ENCODE data around the gene BACE2. TPM values are rescaled to one million over a fixed set of nuclear protein-coding genes. Genes with fewer than 3 reads are reported as not detected.
"Not testable (repeated sequence)": the region's sequence is repeated elsewhere in the genome, so short reads cannot be mapped to it uniquely, and the experiment has no call there.

Gene BACE2
- total RNA-seq, 1 donor, result 3.0 TPM

DNA sequence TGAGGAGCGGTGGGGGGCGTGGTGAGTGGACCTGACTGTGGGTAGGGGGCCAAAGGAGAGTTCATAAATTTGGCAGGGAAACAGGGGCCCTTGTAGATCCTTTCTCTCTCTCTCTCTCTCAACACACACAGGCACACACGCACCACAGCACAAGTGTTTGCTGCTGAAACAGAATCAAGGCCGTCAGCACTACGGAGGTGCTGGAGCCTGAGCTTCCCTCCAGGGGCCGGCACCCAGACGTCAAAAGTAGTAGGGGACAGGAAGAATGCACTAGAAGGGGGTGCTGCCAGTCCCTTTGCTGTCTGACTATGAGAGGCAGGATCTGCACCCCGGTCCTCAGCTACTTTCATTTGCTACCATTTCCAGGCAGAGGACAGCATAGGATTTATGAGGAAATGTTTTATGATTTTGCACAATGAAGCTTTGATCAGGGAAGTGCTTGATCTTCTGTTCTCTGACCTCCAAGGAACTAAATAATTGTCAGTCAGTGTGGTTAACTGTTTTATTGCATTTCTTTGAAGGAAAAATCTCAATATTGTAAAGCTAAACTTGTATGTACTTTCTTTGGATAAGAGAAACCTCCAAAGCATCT lies 74.4 kb downstream of the BACE2 start:
- H3K4me3 ChIP-seq (ENCODE audit: low read depth, low read length), result no peak overlapping the region

DNA sequence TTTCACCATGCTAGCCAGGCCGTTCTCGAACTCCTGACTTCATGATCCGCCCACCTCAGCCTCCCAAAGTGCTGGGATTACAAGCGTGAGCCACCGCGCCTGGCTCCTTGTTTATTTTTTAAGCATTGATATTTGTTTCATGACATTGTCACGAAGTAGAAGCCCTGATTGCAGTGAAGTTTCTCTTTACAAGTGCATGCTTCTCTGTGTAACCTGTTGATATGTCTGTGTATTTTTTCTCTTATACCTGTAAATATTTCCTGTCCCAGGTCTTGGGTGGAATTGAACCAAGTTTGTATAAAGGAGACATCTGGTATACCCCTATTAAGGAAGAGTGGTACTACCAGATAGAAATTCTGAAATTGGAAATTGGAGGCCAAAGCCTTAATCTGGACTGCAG lies 75.1 kb downstream of the BACE2 start:
- TF ChIP-seq, protein P1, sequence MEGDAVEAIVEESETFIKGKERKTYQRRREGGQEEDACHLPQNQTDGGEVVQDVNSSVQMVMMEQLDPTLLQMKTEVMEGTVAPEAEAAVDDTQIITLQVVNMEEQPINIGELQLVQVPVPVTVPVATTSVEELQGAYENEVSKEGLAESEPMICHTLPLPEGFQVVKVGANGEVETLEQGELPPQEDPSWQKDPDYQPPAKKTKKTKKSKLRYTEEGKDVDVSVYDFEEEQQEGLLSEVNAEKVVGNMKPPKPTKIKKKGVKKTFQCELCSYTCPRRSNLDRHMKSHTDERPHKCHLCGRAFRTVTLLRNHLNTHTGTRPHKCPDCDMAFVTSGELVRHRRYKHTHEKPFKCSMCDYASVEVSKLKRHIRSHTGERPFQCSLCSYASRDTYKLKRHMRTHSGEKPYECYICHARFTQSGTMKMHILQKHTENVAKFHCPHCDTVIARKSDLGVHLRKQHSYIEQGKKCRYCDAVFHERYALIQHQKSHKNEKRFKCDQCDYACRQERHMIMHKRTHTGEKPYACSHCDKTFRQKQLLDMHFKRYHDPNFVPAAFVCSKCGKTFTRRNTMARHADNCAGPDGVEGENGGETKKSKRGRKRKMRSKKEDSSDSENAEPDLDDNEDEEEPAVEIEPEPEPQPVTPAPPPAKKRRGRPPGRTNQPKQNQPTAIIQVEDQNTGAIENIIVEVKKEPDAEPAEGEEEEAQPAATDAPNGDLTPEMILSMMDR (IDR thresholded peaks at IDR 0.05; ENCODE audit: insufficient read depth, low read depth, low read length), result no peak
- no peak overlapping the region for H3K4me3 ChIP-seq (ENCODE audit: low read depth, low read length)
- DNase-seq (ENCODE audit: low read depth), result no peak

More for the DNA sequence above, 74.4 kb downstream of the BACE2 start:
- DNase-seq (ENCODE audit: low read depth), result no peak
- TF ChIP-seq, protein P1 (IDR thresholded peaks at IDR 0.05; ENCODE audit: insufficient read depth, low read depth, low read length), result no peak

DNA sequence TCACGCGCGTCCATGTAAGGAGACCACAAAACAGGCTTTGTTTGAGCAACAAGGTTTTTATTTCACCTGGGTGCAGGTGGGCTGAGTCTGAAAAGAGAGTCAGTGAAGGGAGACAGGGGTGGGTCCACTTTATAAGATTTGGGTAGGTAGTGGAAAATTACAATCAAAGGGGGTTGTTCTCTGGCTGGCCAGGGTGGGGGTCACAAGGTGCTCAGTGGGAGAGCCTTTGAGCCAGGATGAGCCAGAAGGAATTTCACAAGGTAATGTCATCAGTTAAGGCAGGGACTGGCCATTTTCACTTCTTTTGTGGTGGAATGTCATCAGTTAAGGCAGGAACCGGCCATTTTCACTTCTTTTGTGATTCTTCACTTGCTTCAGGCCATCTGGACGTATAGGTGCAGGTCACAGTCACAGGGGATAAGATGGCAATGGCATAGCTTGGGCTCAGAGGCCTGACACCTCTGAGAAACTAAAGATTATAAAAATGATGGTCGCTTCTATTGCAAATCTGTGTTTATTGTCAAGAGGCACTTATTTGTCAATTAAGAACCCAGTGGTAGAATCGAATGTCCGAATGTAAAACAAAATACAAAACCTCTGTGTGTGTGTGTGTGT lies 76.4 kb downstream of the BACE2 start:
- not testable (repeated sequence) for DNase-seq (ENCODE audit: low read depth); H3K4me3 ChIP-seq (ENCODE audit: low read depth, low read length)

DNA sequence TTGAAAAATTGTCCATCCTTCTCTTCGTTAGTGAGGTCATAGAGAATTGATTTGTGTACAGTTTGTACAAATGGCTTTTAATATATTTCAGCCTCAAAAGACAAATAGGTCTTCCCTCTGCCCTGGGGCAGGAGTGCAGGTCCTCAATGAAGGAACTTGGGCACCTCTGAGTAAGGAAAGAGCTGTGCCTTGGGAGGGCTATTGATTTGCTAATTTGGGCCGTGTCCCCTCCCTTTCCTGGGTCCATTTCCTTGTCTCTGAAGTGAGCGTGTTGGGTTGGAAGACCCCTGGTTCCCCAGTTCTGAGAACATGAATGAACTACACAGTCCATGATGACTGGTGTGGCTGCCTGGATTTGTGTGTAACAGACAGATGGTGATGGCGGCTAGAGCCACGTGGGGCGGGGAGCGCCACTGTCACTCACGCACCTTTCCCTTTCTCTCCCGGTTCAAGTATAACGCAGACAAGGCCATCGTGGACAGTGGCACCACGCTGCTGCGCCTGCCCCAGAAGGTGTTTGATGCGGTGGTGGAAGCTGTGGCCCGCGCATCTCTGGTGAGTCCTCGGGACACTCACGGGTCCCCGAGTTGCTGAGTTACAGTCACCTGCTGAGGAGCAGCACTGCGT lies 77.7 kb downstream of the BACE2 start:
- no peak for DNase-seq (ENCODE audit: low read depth)
- H3K4me3 ChIP-seq (ENCODE audit: low read depth, low read length), result no peak overlapping the region
- TF ChIP-seq, protein P1 (IDR thresholded peaks at IDR 0.05; ENCODE audit: insufficient read depth, low read depth, low read length), result no peak

DNA sequence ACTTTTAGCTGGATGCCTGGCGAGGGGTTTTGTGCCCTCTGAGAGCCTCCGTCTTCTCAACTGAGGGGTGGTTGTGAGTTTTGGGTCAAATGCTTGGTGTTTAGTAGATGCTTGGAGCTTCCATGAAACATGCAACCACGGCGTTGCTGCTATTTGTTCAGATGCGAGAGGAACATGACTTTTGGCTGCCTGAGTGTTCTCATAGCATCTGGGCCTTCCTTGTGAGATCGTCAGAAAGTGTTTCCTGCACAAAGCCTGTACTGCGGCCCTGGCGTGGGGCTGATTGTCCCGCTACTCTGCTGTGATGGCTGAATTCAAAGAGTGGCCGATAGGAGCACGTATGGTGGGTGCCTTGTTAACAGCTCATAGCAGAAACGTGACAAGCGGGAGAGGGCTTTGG lies 78.8 kb downstream of the BACE2 start:
- TF ChIP-seq, protein P1 (IDR thresholded peaks at IDR 0.05; ENCODE audit: insufficient read depth, low read depth, low read length), result no peak
- no peak for DNase-seq (ENCODE audit: low read depth)
- no peak overlapping the region for H3K4me3 ChIP-seq (ENCODE audit: low read depth, low read length)

DNA sequence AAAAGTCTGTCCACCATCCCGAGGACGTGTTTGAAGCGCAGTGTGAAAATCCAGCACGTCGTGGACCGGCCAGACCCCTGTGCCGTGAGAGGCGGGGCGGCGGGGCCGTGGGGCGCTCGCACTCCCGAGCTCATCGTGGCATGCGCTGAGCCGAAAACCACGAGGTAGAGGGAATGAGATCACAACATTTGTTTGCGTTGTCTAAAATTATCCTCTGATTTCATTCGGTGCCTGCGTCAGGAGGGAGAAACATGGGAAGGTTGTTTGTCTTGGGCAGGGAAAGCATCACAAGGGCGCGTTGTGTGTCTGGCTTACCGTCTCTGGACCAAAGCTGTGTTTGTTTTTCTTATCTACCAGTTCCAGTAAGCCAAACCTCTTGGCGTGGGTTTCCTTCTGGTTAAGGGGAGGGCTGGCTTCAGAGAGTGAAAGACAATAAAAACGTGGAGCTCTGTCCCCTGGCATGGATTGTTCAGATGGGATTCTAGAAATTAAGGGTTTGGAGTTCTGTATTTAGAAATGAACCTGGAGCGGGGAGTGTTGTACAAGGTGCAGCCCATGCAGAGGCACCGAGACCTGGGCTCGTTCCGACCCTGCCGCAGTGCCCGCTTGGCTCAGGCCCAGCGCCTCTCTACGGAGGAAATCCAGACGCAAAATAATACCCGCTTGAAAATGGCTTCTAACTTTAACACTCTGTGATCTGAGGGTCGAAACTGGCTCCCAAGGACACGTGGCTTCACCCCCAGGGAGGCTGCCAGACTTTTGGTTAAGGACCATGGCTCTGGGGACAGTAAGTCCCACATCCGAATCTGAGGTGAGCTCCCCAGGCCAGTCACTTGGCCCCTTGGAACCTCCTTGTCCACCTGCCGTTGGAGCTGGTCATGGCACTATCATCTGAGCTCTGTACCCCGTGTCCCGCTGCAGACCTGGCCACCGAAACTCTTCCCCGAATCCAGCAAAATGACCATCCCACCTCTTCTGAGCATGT lies 79.9 kb downstream of the BACE2 start:
- DNase-seq (ENCODE audit: low read depth), result no peak
- TF ChIP-seq, protein P1 (IDR thresholded peaks at IDR 0.05; ENCODE audit: insufficient read depth, low read depth, low read length), result no peak
- H3K4me3 ChIP-seq (ENCODE audit: low read depth, low read length), result no peak overlapping the region

DNA sequence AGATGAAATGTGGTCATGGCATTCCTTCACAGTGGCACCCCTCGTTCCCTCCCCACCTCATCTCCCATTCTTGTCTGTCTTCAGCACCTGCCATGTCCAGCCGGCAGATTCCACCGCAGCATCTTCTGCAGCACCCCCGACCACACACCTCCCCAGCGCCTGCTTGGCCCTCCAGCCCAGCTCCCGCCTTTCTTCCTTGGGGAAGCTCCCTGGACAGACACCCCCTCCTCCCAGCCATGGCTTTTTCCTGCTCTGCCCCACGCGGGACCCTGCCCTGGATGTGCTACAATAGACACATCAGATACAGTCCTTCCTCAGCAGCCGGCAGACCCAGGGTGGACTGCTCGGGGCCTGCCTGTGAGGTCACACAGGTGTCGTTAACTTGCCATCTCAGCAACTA lies 81.5 kb downstream of the BACE2 start:
- no peak for DNase-seq (ENCODE audit: low read depth)
- TF ChIP-seq, protein P1 (IDR thresholded peaks at IDR 0.05; ENCODE audit: insufficient read depth, low read depth, low read length), result no peak
- H3K4me3 ChIP-seq (ENCODE audit: low read depth, low read length), result no peak overlapping the region
